Measurements from ENCODE around the gene EFNA2.
A peak's percentile ranks its signal among the peaks of the same experiment; 100 is the strongest.

Gene EFNA2

GRCh38 chr19:1249298-1249989 is 36.2 kb upstream of the EFNA2 start:
- DNase-seq = peak; percentile 98

- DNase-seq = no peak
These were observed 35.7 kb upstream of the EFNA2 start for GRCh38 chr19:1249990-1250436.

- peak; percentile 77 for DNase-seq
These were observed 35.0 kb upstream of the EFNA2 start for GRCh38 chr19:1250437-1251260.

DNA sequence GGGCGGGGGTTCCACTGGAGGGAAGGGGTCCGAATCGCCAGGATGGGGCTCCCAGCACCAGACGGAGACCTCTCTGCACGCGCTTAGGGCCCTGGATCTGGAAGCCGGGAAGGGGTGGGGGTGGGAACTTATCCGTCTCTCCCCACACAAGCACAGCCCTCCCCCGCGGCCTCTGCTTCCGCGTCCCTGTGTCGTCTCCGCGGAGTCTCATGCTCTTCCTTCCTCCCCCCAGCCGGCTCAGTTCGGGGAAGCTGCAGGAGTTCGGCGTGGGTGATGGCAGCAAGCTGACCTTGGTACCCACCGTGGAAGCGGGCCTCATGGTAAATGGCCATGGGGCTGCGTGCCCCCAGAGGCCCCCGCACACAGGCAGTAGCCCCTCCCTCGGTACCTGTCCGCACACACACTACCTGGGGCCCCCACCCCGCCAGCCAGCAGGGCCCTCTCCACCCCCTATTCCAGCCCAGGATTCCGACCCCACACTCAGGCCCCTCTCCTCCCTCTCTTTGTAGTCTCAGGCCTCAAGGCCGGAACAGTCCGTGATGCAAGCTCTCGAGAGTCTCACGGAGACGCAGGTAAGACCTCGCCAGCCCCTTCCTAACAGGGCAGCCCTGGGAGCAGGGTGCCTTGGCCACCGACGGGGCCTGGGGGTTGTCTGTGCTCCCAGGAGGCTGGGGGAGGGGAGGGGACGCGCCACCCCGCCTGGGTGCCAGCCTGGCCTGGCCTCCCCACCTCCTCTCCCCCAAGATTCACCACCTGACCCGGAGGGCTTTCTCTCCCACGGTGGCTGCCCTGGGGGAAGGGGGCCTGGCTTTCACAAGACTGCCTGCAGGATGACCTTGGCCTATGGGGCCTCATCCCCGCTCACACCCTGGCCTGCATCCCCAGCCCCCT is 34.1 kb upstream of the EFNA2 start:
- peak; percentile 85 for DNase-seq

DNA sequence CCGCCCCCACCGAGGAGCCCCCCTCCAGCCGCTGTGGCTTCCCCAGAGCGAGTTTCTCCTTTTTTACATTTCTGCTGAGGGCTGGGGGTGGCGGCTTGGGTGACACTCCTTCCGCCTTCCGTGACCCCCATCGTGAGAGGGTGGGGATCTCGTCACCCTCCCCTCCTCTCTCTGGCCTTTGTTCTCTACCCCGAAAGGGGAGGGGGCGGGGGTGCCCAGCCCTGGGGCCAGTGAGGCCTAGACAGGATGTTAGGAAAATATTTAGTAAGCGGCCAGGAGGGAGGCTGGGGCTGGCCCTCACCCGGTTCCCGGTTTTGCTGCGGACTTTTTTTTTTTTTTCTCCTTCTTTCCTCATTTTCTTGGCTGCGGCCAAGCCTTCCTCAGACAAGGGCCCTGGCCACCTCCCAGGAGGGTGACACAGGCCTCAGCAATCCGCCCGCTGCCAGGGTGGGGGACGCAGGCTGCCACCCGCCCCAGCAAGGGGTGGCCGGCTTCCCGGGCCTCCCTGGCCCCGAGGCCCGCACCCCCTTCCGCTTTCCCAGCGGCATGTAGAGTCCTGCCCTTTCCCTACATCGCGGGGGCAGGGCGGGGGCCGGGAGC is 33.4 kb upstream of the EFNA2 start:
- peak; percentile 83 for DNase-seq

GRCh38 chr19:1252821-1253513 is 32.7 kb upstream of the EFNA2 start:
- peak; percentile 90 for DNase-seq

GRCh38 chr19:1253514-1254080 is 32.1 kb upstream of the EFNA2 start:
- no peak for DNase-seq

GRCh38 chr19:1254081-1254527 is 31.6 kb upstream of the EFNA2 start:
- no peak for DNase-seq

GRCh38 chr19:1254530-1255185 is 31.0 kb upstream of the EFNA2 start:
- no peak for DNase-seq

DNA sequence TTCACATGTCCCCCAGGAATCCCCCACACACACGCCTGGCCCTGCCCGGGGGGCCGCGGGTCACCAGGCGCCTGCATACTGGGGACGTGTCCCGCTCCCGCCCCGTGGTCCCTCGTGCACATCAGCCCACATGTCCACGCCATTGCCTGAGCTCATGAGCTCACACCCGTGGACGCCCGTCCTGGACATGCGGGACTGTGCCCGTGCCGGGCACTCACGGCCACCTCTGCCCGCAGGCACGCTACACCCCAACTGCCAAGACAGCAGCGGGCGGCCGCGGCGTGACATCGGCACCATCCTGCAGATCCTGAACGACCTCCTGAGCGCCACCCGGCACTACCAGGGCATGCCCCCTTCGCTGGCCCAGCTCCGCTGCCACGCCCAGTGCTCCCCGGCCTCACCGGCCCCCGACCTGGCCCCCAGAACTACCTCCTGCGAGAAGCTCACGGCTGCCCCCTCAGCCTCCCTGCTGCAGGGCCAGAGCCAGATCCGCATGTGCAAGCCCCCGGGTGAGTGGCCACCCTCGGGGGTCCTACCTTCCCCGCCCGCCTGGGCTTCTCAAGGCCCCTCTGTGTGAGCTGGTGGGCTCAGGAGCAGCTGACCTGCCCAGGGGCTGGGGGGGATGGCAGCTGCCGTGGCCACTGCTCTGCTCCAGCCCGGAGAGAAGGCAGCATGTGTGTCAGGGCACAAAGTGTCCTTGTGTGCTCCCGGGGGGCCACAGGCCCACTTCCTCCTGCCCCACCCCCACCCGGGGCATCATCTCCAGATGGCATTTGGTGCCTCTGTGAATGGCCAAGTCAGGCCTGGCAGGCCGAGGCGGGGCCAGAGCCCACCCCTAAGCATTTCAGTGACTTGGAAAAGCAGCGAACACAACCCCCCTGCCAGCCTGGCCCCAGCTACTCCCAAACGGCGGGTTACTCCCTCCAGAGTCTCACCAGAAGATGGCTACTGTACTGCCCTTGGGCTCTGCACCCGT is 30.2 kb upstream of the EFNA2 start:
- DNase-seq = no peak

GRCh38 chr19:1256646-1257474 is 28.8 kb upstream of the EFNA2 start:
- no peak for DNase-seq

DNA sequence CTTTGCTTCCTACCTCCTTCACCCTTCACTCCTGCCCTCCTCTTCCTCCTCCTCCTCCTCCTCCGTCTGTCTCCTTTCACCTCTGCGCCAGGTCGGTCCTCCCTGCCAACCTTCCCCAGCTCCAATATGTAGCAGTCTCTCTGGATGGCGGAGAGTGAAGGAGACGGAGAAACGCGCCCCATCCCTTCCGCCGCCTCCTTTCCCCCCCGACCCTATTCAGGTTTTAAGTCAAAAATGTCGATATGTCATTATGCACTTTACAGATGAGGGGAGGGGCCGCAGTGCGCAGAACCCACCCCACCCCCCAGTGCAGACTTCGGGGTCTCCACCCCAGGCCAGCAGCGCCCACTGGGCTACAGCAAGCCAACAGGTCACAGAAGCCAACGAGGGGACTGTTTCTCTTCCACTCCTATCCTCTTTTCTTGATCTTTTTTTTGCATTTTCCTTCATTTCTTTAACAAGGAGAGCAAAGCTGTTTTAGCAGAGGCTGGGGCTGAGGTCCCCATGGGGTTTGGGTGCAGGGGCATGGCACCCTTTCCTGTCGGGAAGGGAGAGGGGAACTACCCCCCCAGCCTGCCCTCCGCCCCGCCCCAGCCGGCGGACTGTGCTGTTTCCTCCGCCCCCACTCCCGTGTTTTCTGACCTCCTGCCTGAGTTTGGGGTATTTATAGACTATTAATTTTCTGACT is 28.1 kb upstream of the EFNA2 start:
- no peak for DNase-seq

DNA sequence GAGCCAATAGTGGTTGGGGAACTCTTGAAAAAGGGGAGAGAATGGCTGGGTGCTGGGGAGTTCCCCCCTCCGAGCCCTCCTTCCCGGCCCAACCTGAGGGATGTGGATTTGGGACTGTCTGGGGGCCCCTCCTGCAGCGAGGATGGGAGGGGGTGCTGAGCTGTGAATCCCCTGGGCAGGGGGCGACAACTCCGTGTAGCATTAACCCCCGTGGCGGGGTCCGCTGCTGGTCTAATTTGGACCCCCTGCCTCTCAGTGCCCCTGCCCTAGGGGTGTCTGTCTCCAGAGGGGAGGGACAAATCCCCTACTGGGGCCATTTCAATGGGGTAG is 27.5 kb upstream of the EFNA2 start:
- no peak for DNase-seq

DNA sequence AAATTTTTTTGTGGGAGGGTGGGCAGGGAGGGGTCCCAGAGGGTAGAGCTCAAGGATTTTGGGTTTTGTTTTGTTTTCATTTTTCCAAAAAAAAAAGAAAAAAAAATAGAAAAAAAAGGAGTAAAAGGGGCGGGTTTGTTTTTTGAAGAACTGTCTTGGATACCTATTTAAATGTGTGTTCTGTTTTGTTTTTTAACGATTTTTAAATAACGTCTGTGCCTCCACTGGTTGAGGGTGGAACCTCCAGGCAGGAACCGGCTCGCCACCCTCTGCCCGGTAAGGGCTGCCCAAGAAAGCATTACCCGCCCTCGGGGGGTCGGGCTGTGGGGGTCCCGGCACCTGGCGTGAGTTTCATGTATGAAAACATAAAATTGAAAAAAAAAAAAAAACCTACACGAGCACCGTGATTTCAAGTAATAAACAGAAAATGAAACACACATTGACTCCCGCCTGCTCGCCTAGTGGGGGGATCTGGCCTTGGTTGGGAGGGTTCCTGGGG is 26.9 kb upstream of the EFNA2 start:
- no peak for DNase-seq

DNA sequence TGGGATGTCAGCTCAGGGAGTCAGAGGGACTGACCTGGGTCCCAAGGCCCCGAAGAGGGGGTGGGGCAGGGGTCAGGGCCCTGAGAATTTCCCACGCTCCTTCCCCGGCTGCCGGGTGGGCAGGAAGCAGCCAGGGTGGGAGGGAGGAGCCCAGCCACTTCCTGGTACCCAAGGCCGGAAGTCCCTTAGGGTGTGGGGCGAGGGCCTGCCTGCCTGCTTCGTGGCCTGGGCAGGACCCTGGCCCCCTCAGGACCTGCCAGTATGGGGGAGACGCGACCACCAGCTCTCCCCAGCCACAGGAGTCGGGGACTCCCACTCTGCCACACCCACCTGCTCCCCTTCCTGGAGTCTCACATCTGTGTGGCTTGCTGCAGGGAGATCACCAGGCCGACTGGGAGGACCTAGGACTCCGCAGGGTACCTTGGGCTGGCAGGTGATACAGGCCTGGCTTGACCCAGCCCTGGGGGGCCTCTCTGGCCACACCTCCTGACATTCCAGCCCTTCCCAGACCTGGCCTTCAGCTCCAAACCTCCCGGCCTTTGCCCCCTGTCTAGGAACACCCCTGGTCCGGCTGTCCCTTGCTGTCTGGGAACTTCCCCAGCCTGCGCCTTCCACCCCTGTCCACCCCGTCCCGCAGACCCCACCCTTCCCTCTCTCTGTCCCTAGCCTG is 26.3 kb upstream of the EFNA2 start:
- DNase-seq = peak; percentile 75

DNA sequence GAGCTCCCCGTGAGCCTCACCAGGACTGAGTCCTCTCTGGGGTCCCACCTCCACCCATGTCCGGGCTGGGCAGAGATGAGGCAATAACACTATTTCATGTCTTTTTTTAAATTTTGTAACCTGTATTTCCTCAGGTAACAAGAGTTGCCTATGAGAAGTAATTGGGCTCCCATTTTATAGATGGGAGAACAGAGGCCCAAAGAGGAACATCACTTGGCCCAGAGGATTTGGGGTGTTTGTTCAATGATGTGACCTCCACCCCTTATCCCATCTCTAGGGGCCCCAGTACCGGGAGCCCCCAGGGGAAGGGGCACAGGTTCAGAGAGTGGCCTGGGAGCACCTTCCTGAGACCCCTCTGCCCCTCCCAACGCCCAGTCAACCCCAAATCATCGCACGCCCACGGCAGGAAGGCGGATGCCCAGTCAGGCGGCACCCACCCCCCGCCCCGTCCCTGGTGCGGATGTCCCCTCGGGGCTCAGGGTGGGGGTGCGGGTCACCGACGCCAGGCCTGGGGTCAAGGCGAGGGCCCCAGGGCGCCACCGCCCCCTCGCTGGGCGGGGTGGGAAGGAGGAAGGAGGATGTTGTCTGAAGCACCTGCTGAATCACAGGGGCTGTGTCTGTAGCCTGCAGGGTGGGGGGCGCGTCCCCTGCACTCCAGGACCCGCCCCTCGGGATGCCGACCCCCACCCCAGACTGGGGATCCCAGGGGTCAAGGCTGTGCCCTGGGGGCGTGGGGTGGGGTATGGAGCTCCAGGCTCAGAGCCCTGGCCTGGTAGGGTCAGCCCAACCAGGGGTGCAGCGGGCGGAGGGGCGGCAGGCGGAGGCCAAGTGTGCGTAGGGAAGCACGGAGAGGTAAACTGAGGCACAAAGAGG is 25.6 kb upstream of the EFNA2 start:
- peak; percentile 62 for DNase-seq
